IMR-90 (cell line): ENCODE results near the gene SMC1A.

Experiments
- CEBPB ChIP-seq: IDR thresholded peaks from 2 replicates; pipeline ENCODE4 v1.6.1; 2012; ENCODE audit warnings: low read depth, low read length, improper control_type of control experiment
- CHD1 ChIP-seq: IDR thresholded peaks from 2 replicates; pipeline ENCODE4 v1.6.1; 2012; ENCODE audit warnings: low read depth, low read length, improper control_type of control experiment
- FOS ChIP-seq: fragments of 150-350 bp; IDR thresholded peaks from 2 replicates; pipeline ENCODE4 v1.6.1; 2016; ENCODE audit warnings: low read depth, low read length
- MXI1 ChIP-seq: IDR thresholded peaks from 2 replicates; pipeline ENCODE4 v1.6.1; 2012; ENCODE audit warnings: low read depth, mild to moderate bottlenecking, low read length, moderate library complexity, borderline replicate concordance
- POLR2A ChIP-seq: IDR thresholded peaks from 2 replicates; pipeline ENCODE4 v1.6.1; 2012; ENCODE audit warnings: mild to moderate bottlenecking, low read depth, low read length
- RAD21 ChIP-seq: IDR thresholded peaks from 2 replicates; pipeline ENCODE4 v1.6.1; 2012; ENCODE audit warnings: low read length, improper control_type of control experiment
- RCOR1 ChIP-seq: IDR thresholded peaks from 2 replicates; pipeline ENCODE4 v1.6.1; 2012; ENCODE audit warnings: mild to moderate bottlenecking, low read length, improper control_type of control experiment; ENCODE audit not compliant: insufficient replicate concordance
- RFX5 ChIP-seq: IDR thresholded peaks from 2 replicates; pipeline ENCODE4 v1.8.0; 2012; ENCODE audit warnings: low read depth, mild to moderate bottlenecking, low read length, moderate library complexity
- SMC3 ChIP-seq: fragments of 150-350 bp; IDR thresholded peaks from 2 replicates; pipeline ENCODE4 v1.6.1; 2016; ENCODE audit warnings: low read depth, mild to moderate bottlenecking, antibody characterized with exemption, low read length, moderate library complexity
- TF ChIP-seq, protein P1 (sequence below): conservative IDR thresholded peaks from 2 replicates; pipeline ENCODE4 v1.5.1; 2012; ENCODE audit warnings: mild to moderate bottlenecking, low read depth, low read length, improper control_type of control experiment
- TF ChIP-seq, protein P2 (sequence below): fragments of 150-350 bp; IDR thresholded peaks from 2 replicates; pipeline ENCODE4 v1.6.1; 2017; ENCODE audit warnings: mild to moderate bottlenecking, antibody characterized with exemption, low read length, low read depth

DNA sequence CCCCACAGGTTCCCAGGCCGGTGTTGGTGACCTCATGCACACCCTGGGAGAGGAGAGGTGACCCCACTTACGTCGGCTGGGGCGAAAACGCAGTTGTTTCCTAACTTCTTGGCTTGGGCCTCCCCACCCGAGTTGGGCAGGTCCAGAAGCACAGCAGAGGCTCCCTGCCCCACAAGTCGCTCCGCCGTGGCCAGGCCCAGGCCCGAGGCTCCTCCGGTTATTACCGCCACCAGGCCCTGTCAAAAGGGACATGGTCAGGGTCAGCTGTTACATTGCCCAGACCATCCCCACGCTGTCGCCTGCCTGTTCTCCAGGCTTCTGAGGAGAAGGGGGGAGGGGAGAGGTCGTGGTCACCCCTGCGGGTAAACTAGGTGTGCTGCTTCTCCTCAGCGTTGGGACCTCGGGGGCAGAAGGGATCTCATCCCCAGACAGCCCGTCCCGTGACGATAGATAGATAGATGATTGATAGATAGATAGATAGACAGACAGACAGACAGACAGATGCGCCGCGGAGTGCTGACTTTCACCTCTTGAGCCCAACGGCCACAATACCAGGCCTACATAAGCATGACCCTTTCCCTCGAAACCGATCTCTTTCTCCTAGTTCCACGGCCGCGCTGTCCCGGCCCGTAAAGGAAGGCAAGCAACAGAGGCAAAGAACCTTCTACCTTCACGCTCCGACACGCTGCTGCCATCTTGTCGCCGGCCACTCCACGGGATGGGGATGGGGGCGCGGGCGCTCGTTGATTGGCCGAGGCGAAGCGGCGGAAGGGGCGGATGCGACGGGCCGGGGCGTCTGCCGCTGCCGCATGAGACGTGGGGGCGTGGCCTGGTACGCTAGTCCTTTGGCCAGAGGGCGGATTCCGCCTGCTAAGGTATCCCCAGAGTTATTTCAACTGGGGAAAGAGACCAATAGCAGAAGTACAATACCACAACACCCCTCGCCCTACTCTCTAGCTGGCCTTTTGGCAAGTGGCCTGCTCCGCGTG, 11.5 kb upstream of the SMC1A start, which contains the start of gene HSD17B10:
- TF ChIP-seq, protein P1, sequence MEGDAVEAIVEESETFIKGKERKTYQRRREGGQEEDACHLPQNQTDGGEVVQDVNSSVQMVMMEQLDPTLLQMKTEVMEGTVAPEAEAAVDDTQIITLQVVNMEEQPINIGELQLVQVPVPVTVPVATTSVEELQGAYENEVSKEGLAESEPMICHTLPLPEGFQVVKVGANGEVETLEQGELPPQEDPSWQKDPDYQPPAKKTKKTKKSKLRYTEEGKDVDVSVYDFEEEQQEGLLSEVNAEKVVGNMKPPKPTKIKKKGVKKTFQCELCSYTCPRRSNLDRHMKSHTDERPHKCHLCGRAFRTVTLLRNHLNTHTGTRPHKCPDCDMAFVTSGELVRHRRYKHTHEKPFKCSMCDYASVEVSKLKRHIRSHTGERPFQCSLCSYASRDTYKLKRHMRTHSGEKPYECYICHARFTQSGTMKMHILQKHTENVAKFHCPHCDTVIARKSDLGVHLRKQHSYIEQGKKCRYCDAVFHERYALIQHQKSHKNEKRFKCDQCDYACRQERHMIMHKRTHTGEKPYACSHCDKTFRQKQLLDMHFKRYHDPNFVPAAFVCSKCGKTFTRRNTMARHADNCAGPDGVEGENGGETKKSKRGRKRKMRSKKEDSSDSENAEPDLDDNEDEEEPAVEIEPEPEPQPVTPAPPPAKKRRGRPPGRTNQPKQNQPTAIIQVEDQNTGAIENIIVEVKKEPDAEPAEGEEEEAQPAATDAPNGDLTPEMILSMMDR: no peak
- TF ChIP-seq MXI1 (peak; percentile 81), POLR2A (peak; percentile 33; the same call in 1 of the 2 replicates), RFX5 (no peak), SMC3 (no peak), CEBPB (no peak), RCOR1 (no peak), RAD21 (no peak), FOS (no peak), CHD1 (no peak)
- TF ChIP-seq, protein P2, sequence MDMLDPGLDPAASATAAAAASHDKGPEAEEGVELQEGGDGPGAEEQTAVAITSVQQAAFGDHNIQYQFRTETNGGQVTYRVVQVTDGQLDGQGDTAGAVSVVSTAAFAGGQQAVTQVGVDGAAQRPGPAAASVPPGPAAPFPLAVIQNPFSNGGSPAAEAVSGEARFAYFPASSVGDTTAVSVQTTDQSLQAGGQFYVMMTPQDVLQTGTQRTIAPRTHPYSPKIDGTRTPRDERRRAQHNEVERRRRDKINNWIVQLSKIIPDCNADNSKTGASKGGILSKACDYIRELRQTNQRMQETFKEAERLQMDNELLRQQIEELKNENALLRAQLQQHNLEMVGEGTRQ: no peak
